ENCODE results near the gene EMILIN2. TPM values are rescaled to one million over a fixed set of nuclear protein-coding genes. Genes with fewer than 3 reads are reported as not detected.

The EMILIN2 gene
- total and polyA plus RNA-seq, 2 of the 8 experiments (the other 6 are each of a cell fraction or from before 2014, with no cell fraction given) = 6.0 to 7.5 TPM

DNA sequence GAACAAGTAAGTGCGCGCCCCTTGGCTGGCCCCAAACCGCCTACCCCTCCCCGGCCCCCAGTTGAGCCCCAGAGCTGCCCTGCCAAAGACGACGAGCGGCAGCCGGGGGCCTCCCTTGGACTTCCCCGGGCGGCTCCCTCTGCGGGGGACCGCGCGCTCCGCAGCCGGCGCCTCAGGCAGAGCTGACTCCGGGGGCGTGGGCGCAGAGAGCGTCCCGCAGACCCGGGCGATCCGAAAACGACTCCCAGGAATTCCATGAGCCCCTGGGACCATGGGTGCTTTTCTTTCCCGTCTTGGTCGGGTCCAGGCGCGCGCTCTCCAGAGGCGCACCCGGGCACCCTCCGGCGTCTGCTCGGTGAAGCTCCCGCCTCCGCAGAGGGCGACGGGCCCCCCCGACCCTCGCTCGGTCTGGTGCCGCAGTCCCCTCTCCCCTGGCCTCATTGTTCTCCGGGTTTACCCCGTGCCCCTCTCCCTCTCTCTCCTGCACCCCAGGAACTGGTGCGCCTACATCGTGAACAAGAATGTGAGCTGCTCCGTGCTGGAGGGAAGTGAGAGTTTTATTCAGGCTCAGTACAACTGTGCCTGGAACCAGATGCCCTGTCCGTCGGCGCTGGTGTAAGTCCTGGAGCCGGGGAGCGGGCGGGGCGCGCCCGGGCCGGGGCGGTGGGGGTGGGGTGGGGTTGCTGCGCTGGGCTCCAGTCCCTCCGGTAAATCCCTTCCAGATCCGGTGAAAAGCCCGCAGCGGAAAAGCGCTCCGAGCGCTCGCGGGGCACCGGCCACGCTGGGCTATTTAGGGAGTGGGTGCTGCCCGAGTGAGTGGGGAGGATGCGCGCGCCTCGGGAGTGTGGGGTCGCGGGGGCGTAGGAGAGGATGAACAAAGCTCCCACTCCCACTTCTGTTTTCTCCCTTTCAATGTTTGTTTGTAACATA, 776 bp downstream of the EMILIN2 start:
- CTCF ChIA-PET (ENCODE audit: partially characterized antibody) = interaction anchor here (0.9 kb wide), 1 partner anchor 23 kb away, joined by 3 read pairs; no protein-coding TSS in a partner anchor
- POLR2A ChIA-PET (ENCODE audit: partially characterized antibody) = interaction anchor here (0.8 to 1.2 kb wide), 4 partner anchors 23 to 192 kb away, joined by 3 to 4 read pairs (median 4); partner anchors contain the start of gene SMCHD1
- Histone ChIP-seq H2BK15ac (ENCODE audit: low read length) (peak overlapping the region; percentile 93; the same call in 1 of the 2 replicates), H3K79me1 (ENCODE audit: low read depth, low read length) (no peaks in the 10 kb centered on the region), H3K4ac (replicated peaks; ENCODE audit: insufficient read length, low read depth, low read length) (no peak overlapping the region), H3K4me3 (ENCODE audit: extremely low read depth in 1 of 4, insufficient read depth in 2 of 4, low read depth in 3 of 4, low read length in 4 of 4) (peak overlapping the region; percentile 52 to 82 (median 74)), H3K23ac (ENCODE audit: insufficient read length) (no peak overlapping the region), H3K79me2 (ENCODE audit: control insufficient read depth in 1 of 2, insufficient read depth in 2 of 2, low read length in 2 of 2) (no peaks in the 10 kb centered on the region), H4K5ac (ENCODE audit: insufficient read length, low read depth, low read length) (peak overlapping the region; percentile 77), H3K4me1 (replicated peaks in 1 of 4; ENCODE audit: control insufficient read depth in 3 of 4, insufficient read depth in 4 of 4, low read length in 3 of 4) (peaks cover 0 to 10% (median 4%) of the 10 kb centered on the region in 4 experiments; a peak in 3 of 7 replicates), H3K9ac (replicated peaks in 1 of 4; ENCODE audit: extremely low read depth in 1 of 4, low read depth in 3 of 4, low read length in 3 of 4) (peak overlapping the region in 3 of 4 experiments; percentile 8 to 64 (median 56); a peak in 6 of 7 replicates), H3K18ac (ENCODE audit: extremely low read depth, low read length) (peak overlapping the region; percentile 85), H3K23me2 (ENCODE audit: low read depth, low read length) (peaks cover 14% of the 10 kb centered on the region; the same call in 1 of the 2 replicates), H4K20me1 (replicated peaks in 1 of 2; ENCODE audit: control insufficient read depth in 1 of 2, insufficient read depth in 2 of 2, low read length in 2 of 2) (peaks cover 0 to 2% of the 10 kb centered on the region in 2 experiments), H2BK12ac (ENCODE audit: low read depth, low read length) (peak overlapping the region; percentile 90), H3K36me3 (ENCODE audit: control insufficient read depth in 2 of 4, insufficient read depth in 4 of 4, low read length in 3 of 4) (no peaks in the 10 kb centered on the region), H3K27ac (ENCODE audit: low read depth, low read length) (no peak overlapping the region), H3K9me3 (ENCODE audit: insufficient read depth in 2 of 2, low read depth in 1 of 2, low read length in 1 of 2) (no peaks in the 10 kb centered on the region; a peak in 1 of 4 replicates), H2BK5ac (ENCODE audit: low read depth, low read length) (no peak overlapping the region), H3K27me3 (replicated peaks in 1 of 4; ENCODE audit: control insufficient read depth in 3 of 4, extremely low read depth in 1 of 4, insufficient read depth in 3 of 4, low read length in 3 of 4) (peaks cover 7 to 52% (median 44%) of the 10 kb centered on the region in 4 experiments), H4K8ac (ENCODE audit: extremely low read depth, insufficient read depth, low read length) (peak overlapping the region; percentile 58; the same call in 1 of the 2 replicates), H3K4me2 (ENCODE audit: insufficient read depth in 1 of 2, low read depth in 2 of 2, low read length in 2 of 2) (peak overlapping the region; percentile 81 to 93), H2AFZ (ENCODE audit: low read length) (peak overlapping the region; percentile 98; the same call in 1 of the 2 replicates), H2AK5ac (ENCODE audit: low read depth, low read length) (no peak overlapping the region), H2BK120ac (replicated peaks; ENCODE audit: low read depth, low read length) (no peak overlapping the region), H3K56ac (replicated peaks; ENCODE audit: insufficient read length, low read depth, low read length) (no peak overlapping the region), H2BK20ac (ENCODE audit: low read length) (0 out of 2 replicates have a peak overlapping the region, but pooled peaks have one; percentile 82), H3K14ac (ENCODE audit: insufficient read length) (no peak overlapping the region), H4K91ac (replicated peaks; ENCODE audit: insufficient read length, low read length) (peak overlapping the region; percentile 81)
- DNase-seq (ENCODE audit: low read depth in 1 of 2, low spot score in 2 of 2) (peak in 1 of 2 experiments; percentile 71), FAIRE-seq (no peak)
- 1% methylated on average over 53 of the region's 80 CpGs; no CpG with 5 or more reads in 1 of the 2 experiments for WGBS, 2 experiments (ENCODE audit: extremely low coverage in 1 of 2, insufficient coverage in 1 of 2, insufficient read length in 1 of 2, insufficient replicate concordance in 2 of 2, low coverage in 1 of 2, low lambda C conversion rate in 2 of 2, missing lambda C conversion rate in 1 of 2)
- TF ChIP-seq TBP (IDR thresholded peaks at IDR 0.05; ENCODE audit: low read depth, low read length) (no peak), CREB1 (IDR thresholded peaks at IDR 0.05) (no peak), CEBPB (IDR thresholded peaks at IDR 0.05; ENCODE audit: low read depth, low read length) (no peak), HDAC6 (IDR thresholded peaks at IDR 0.05; ENCODE audit: low read depth, low read length) (no peak), CHD1 (IDR thresholded peaks at IDR 0.05; ENCODE audit: low read depth, low read length) (no peak), HDAC2 (IDR thresholded peaks at IDR 0.05; ENCODE audit: borderline replicate concordance in 1 of 2, low read depth in 2 of 2, low read length in 2 of 2) (no peak)
- TF ChIP-seq, protein P1, sequence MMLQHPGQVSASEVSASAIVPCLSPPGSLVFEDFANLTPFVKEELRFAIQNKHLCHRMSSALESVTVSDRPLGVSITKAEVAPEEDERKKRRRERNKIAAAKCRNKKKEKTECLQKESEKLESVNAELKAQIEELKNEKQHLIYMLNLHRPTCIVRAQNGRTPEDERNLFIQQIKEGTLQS (IDR thresholded peaks at IDR 0.05; ENCODE audit: insufficient read depth, low read depth, low read length) = no peak
- TF ChIP-seq, protein P2, sequence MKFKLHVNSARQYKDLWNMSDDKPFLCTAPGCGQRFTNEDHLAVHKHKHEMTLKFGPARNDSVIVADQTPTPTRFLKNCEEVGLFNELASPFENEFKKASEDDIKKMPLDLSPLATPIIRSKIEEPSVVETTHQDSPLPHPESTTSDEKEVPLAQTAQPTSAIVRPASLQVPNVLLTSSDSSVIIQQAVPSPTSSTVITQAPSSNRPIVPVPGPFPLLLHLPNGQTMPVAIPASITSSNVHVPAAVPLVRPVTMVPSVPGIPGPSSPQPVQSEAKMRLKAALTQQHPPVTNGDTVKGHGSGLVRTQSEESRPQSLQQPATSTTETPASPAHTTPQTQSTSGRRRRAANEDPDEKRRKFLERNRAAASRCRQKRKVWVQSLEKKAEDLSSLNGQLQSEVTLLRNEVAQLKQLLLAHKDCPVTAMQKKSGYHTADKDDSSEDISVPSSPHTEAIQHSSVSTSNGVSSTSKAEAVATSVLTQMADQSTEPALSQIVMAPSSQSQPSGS (IDR thresholded peaks at IDR 0.05; ENCODE audit: low read length) = no peak
